DOHH2 (cell line): ENCODE data around the gene BICRA.

Experiments
- EZH2phosphoT487 ChIP-seq: fragments of 200-600 bp; sonication (generic); IDR thresholded peaks from 2 replicates; pipeline ENCODE4 v1.6.1; 2017; ENCODE audit warnings: borderline replicate concordance, mild to moderate bottlenecking, antibody characterized with exemption, low read length, moderate library complexity, mixed read lengths
- TF ChIP-seq, protein P1 (sequence below): fragments of 200-600 bp; sonication (generic); IDR thresholded peaks from one replicate; pipeline ENCODE4 v1.5.1; 2014; ENCODE audit warnings: antibody characterized with exemption, mild to moderate bottlenecking, low read depth, low read length; ENCODE audit not compliant: poor library complexity, severe bottlenecking

DNA sequence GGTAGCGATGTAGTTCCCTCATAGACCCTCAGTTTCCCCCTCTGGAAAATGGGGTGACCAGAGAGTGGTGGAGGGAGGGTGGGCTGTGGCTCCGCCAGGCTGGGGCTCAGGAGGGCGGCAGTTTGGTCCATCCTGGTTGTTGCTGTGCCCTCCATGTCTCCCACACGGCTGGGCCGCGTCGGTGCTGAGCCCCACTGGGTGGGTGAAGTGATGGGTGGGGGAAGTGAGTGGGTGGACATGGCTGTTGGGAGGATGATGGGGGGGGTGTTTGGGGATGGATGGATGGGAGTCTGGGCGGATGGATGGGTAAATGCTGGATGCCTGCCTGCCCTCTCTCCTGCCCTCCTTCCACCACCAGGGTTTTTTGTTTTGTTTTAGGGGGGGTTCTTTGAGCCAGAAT, 87.7 kb downstream of the BICRA start:
- TF ChIP-seq, protein P1, sequence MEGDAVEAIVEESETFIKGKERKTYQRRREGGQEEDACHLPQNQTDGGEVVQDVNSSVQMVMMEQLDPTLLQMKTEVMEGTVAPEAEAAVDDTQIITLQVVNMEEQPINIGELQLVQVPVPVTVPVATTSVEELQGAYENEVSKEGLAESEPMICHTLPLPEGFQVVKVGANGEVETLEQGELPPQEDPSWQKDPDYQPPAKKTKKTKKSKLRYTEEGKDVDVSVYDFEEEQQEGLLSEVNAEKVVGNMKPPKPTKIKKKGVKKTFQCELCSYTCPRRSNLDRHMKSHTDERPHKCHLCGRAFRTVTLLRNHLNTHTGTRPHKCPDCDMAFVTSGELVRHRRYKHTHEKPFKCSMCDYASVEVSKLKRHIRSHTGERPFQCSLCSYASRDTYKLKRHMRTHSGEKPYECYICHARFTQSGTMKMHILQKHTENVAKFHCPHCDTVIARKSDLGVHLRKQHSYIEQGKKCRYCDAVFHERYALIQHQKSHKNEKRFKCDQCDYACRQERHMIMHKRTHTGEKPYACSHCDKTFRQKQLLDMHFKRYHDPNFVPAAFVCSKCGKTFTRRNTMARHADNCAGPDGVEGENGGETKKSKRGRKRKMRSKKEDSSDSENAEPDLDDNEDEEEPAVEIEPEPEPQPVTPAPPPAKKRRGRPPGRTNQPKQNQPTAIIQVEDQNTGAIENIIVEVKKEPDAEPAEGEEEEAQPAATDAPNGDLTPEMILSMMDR: no peak
- no peak for TF ChIP-seq EZH2phosphoT487
